SU-DHL-6 (cell line): ENCODE data around the gene ANXA10.

ENCODE experiments used
- CTCF ChIP-seq: fragments of 200-600 bp; sonication (generic); IDR thresholded peaks from one replicate; pipeline ENCODE4 v1.5.1; 2017; ENCODE audit warnings: antibody characterized with exemption, mild to moderate bottlenecking, low read length, moderate library complexity; ENCODE audit not compliant: insufficient read depth, poor library complexity, severe bottlenecking
- EZH2phosphoT487 ChIP-seq: fragments of 200-600 bp; sonication (generic), shearing (Covaris generic); conservative IDR thresholded peaks from 2 replicates; pipeline ENCODE4 v1.6.1; 2018; ENCODE audit warnings: mild to moderate bottlenecking, antibody characterized with exemption, low read length, moderate library complexity, mixed read lengths

GRCh38 chr4:168120811-168121210 lies 28.5 kb downstream of the ANXA10 start:
- no peak for TF ChIP-seq CTCF
- no peak for TF ChIP-seq EZH2phosphoT487
